Thymus (tissue), 11 donors: ENCODE results near the gene EPO. TPM values are rescaled to one million over a fixed set of nuclear protein-coding genes. Genes with fewer than 3 reads are reported as not detected.

Experiments
- DNase-seq, 9 donors: peaks; one replicate each; pipeline ENCODE4 v3.0.0-alpha.2; 2013; ENCODE audit warnings: low spot score in 9 of 9, low read depth in 6 of 9, missing footprints in 1 of 9
- H3K27ac ChIP-seq, 2 donors: one replicate each; pipeline ENCODE4 v1.5.1; 2013; ENCODE audit warnings: control low read depth in 1 of 2, low read depth in 1 of 2, low read length in 1 of 2, mild to moderate bottlenecking in 1 of 2, moderate library complexity in 1 of 2
- H3K27me3 ChIP-seq, 2 donors: one replicate each; pipeline ENCODE4 v1.5.1; 2013; ENCODE audit warnings: low read length in 1 of 2; ENCODE audit not compliant: control insufficient read depth in 2 of 2, insufficient read depth in 1 of 2
- H3K36me3 ChIP-seq, 2 donors: one replicate each; pipeline ENCODE4 v1.5.1; 2013; ENCODE audit warnings: low read length in 1 of 2, mild to moderate bottlenecking in 1 of 2, moderate library complexity in 1 of 2; ENCODE audit not compliant: control insufficient read depth in 2 of 2, insufficient read depth in 2 of 2
- H3K4me1 ChIP-seq, 2 donors: one replicate each; pipeline ENCODE4 v1.5.1; 2013; ENCODE audit warnings: low read length in 2 of 2; ENCODE audit not compliant: control insufficient read depth in 2 of 2, insufficient read depth in 2 of 2
- H3K4me3 ChIP-seq, 2 donors: one replicate each; pipeline ENCODE4 v1.5.1; 2013; ENCODE audit warnings: low read length in 2 of 2, control low read depth in 1 of 2, mild to moderate bottlenecking in 1 of 2
- H3K9me3 ChIP-seq, 2 donors: one replicate each; pipeline ENCODE4 v1.5.1; 2013; ENCODE audit warnings: low read length in 1 of 2, mild to moderate bottlenecking in 1 of 2; ENCODE audit not compliant: control insufficient read depth in 2 of 2, insufficient read depth in 1 of 2
- whole genome bisulfite sequencing: extraction: QIAGEN DNeasy Blood & Tissue Kit; methylation state at CpG from one replicate; pipeline ENCODE4 v1.1.7; 2013; 5-methylcytosine and 5-hydroxymethylcytosine counted together
- polyA plus RNA-seq: library from polyadenylated mRNA; stranded (reverse); fragments of 200-250 nt; gene quantifications from one replicate; pipeline ENCODE4 v1.2.3, GENCODE V29; 2013
- total RNA-seq: library from RNA; stranded (reverse); fragments of 120-200 nt; gene quantifications from one replicate; pipeline ENCODE4 v1.2.4, GENCODE V29; 2013
- donor health status: healthy.

EPO gene
- total and polyA plus RNA-seq, 2 donors, result 0.09 to 1.0 TPM

DNA sequence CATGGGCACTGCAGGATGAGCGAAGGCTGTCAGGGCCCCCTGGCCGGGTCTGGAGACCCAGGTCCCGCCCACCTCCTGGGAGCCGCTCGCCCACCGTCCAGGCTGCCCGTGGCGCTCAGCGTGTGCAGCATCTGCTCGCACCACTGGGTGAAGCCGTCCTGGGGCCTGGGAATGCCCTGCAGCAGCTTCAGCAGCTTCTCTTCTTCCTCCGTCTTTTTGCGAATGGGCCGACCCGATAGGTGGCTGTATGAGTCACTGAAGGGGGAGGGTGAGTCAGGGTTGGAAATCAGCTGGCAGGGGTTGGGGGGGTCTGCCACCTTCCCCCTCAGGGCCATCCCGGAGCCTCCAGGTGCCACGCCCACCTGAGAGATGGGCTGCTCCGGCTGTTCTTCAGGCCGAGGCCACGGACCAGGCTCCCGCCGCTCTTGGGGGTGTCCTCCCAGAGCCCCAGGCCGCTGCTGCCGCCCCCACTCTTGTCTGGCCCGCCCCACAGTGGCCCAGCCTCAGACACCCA lies 38.0 kb upstream of the EPO start:
- H3K27me3 ChIP-seq, result no peaks in the 10 kb centered on the region

DNA sequence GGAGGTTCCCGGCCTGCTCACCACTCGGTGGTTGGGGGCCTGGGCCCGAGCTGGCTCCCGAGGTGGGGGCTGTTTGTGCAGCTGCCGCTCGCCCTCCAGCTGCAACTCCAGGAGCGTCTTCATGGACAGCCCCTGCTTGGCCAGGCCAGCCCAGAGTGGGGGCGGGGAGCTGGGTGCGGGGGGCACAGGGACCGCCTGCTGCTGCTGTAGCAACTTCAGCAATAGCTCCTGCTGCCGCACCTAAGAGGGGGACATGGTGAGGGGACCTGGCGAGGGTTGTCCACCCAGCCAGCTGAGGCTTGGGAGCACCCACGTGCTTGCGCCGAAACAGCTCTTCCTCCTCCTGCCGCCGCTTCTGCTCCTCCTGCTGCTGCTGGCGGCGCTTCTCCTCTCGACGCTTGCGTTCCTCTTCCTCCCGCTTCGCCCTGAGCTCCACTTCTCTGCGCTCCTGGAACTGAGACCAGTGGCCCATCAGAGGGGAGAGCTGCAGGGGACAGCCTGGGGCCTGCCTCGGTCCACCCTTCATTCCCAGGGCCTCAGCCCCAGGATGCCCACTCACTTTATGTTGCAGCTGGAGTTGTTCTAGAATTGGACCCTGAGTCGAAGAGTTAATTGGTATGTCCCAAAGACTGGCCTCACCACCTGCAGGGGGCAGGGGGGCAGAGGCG lies 37.1 kb upstream of the EPO start:
- whole genome bisulfite sequencing, result 97% methylated on average over 28 of the region's 28 CpGs
- peaks cover 97 to 99% of the 10 kb centered on the region in 2 donors for H3K36me3 ChIP-seq
- no peak for DNase-seq
- no peak overlapping the region for H3K4me3 ChIP-seq
- no peaks in the 10 kb centered on the region for H3K9me3 ChIP-seq
- no peaks in the 10 kb centered on the region for H3K27me3 ChIP-seq
- H3K4me1 ChIP-seq, result no peaks in the 10 kb centered on the region
- H3K27ac ChIP-seq, result no peak overlapping the region

More for the DNA sequence above, 38.0 kb upstream of the EPO start:
- Histone ChIP-seq H3K4me3 (no peak overlapping the region), H3K36me3 (peaks cover 97 to 99% of the 10 kb centered on the region in 2 donors), H3K4me1 (no peaks in the 10 kb centered on the region), H3K9me3 (no peaks in the 10 kb centered on the region), H3K27ac (no peak overlapping the region)
- WGBS, result 96% methylated on average over 25 of the region's 25 CpGs
- DNase-seq, result no peak

DNA sequence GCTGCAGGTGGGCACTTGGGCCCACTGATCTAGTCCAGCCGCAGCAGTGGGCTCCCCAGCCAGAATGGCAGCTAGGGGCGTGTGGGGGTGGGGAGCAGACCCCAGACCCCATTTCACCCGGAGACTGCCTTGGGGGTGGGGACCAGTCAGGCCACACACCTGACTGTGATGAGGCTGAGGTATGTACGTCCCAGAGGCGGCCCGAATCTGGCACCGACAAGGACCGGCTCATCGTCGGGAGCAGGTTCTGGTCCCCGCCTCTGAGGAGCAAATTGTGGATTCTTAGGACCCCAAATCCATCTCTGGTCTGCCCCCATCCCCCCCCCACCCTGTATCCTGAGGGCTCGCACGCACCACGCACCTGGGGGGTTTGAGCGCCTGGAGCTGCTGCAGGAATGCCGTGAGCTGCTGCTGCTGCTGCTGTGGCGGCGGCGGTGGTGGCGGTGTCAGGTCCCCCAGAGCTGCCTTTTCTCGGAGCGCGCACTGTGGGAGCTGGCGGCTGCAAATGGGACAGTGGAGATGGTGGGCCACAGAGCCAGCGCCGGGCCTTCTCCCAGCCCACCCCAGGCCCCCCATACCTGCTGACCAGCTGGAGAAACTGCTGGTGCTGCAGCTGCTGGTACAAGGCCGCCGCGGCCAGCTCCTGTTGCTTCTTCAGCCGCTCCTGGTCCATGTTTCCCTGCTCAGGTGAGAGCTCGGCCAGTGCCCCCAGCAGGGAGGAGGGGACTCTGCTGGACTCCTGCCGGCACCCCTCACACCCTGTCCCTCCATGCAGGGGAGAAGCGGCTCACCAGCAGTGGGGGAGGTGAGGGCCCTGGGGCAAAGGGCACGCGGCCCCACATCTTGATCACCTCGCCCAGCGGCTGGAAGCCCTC lies 36.4 kb upstream of the EPO start:
- Histone ChIP-seq H3K27me3 (no peaks in the 10 kb centered on the region), H3K4me1 (peaks cover 0 to under 1% of the 10 kb centered on the region in 2 donors), H3K4me3 (no peak overlapping the region), H3K27ac (no peak overlapping the region), H3K9me3 (no peaks in the 10 kb centered on the region), H3K36me3 (peaks cover 97 to 99% of the 10 kb centered on the region in 2 donors)
- no peak for DNase-seq
- 98% methylated on average over 37 of the region's 37 CpGs for WGBS

DNA sequence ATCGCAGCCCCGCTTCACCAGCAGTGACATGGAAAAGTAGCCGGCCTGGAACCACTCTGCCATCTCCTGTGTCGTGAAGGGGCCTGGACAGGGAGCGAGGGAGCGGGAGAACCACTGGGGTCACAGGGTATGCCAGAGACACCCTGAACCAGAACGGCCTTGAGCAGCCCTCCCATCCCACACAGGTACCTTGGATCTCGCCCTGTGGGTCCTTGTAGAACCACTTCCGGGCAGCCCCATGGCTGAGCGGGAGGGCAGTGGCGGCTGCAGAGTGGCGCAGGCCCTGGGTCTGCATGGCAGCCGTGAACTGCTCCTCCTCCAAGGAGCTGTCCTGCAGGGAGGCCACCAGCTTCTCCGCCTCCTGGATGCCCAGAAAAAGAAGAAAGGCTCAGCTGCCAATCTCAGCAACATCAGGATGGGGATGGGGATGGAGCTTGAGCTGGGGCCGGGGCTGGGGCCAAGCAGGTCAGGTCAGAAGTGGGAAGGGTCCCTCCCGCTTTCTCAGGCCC lies 35.7 kb upstream of the EPO start:
- Histone ChIP-seq H3K36me3 (peaks cover 97 to 98% of the 10 kb centered on the region in 2 donors), H3K4me1 (peaks cover 0 to 7% of the 10 kb centered on the region in 2 donors), H3K4me3 (no peak overlapping the region), H3K27me3 (no peaks in the 10 kb centered on the region), H3K27ac (no peak overlapping the region), H3K9me3 (no peaks in the 10 kb centered on the region)
- no peak for DNase-seq
- 99% methylated on average over 16 of the region's 16 CpGs for WGBS

DNA sequence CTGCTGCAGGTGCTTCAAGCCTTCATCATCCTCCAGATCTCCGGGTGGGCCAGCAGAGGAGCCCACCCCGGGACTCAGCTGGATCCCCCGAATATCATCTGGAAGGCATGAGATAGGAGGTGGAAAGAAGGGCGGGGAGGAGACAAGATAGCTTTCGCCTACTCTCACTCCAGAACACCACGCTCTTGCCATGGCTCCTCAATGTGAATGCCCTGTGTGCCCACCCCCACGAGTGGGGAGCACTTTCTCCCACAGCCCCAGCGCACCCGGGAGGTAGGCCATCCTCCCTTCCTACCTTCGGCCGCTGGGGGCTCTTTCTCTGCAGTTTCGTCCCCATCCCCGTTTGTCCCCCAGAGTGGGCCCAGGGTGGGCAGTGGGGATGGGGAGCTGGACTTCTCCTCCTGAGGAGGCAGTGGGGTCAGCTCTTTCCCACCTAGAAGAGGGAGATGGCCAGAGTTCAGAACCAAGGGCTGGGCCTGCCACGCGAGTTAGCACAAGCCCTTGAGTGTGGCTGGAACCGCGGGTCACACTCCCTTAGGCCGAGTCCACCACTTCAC lies 35.1 kb upstream of the EPO start:
- WGBS, result 97% methylated on average over 18 of the region's 18 CpGs

DNA sequence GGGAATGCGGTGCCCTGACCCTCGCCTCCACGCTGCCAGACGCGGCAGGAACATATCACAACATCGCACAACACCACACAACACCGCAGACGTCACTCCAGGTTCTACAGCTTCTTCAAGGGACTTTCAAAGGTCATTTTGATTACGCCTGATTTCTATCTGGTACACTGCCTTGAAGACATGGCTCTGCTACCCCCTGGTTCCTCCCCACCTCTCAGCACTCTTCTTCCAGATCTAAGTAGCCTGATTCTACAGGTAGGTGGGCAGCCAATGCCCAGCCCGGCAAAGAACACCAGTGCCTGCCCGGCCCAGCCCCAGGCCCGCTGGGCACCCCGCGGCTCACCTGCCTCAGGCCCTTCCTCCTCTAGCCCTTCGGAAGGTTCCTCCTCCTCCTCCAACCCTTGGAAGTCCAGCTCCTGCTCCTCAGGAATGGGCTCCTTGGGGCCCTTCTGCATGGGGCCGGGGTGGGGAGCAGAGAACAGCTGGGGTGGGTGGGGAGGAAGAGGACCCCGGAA lies 34.6 kb upstream of the EPO start:
- Histone ChIP-seq H3K4me3 (no peak overlapping the region), H3K9me3 (no peaks in the 10 kb centered on the region), H3K4me1 (peaks cover 0 to 10% of the 10 kb centered on the region in 2 donors), H3K27me3 (no peaks in the 10 kb centered on the region), H3K36me3 (peaks cover 87 to 90% of the 10 kb centered on the region in 2 donors), H3K27ac (no peak overlapping the region)
- no peak for DNase-seq
- 95% methylated on average over 17 of the region's 17 CpGs for WGBS

More for the DNA sequence above, 35.1 kb upstream of the EPO start:
- peaks cover 93 to 95% of the 10 kb centered on the region in 2 donors for H3K36me3 ChIP-seq
- no peak overlapping the region for H3K27ac ChIP-seq
- no peaks in the 10 kb centered on the region for H3K27me3 ChIP-seq
- no peak for DNase-seq
- no peaks in the 10 kb centered on the region for H3K9me3 ChIP-seq
- peaks cover 0 to 9% of the 10 kb centered on the region in 2 donors for H3K4me1 ChIP-seq
- H3K4me3 ChIP-seq, result no peak overlapping the region

DNA sequence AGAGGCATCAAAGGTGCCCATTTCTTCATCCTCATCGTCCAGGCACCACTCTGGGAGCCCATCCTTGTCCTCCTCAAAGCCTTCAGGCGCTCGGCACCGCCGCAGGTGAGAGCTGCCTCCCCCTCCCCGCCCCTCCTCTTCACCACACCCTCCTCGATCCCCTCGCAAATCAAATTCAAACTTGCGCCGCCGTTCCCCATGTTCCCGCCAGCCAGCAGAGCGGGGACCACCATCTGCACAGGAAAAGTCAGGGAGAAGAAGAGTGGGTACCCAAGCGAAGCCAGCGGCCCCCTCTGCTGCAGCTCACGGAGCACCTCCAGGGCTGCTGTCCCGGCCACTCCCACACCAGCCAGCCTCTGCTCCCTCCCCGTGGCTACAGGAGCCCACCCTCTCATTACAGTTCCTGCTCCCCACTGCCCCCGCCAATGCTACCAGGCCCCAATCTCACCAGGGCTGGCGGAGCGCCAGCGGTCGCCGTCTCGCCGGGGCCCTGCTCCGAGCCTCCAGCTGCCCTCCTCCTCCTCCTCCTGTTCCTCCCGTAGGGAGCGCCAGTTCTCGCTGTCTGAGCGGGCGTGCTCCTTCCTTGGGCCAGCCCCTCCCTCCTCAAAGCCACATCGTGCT lies 34.0 kb upstream of the EPO start:
- H3K27ac ChIP-seq, result no peak overlapping the region
- 98% methylated on average over 33 of the region's 33 CpGs for WGBS
- no peak for DNase-seq

DNA sequence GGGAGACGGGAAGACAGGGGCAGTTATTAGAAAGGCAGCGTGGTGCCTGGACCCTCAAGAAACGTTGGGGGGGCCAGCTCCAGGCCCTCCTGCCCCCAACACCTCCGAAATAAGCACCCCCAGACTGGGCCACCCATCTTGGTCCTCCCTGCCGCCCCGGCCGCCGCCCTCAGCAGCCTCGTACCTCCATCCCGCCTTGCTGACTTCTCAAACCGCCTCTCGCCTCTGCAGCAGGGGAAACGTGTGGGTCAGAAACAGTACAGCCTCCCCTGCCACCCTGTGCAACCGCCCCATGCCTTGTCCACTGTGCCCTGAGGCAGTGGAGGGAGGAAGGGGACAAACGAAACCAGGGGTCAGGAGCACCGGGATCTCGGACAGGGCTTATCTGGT lies 33.5 kb upstream of the EPO start:
- no peak for DNase-seq
- Histone ChIP-seq H3K4me1 (peaks cover 8 to 20% of the 10 kb centered on the region in 2 donors), H3K9me3 (no peaks in the 10 kb centered on the region), H3K27ac (no peak overlapping the region), H3K27me3 (no peaks in the 10 kb centered on the region), H3K36me3 (peaks cover 80 to 84% of the 10 kb centered on the region in 2 donors), H3K4me3 (no peak overlapping the region)
- over 99% methylated on average over 17 of the region's 17 CpGs for WGBS

More for the DNA sequence above, 34.0 kb upstream of the EPO start:
- Histone ChIP-seq H3K9me3 (no peaks in the 10 kb centered on the region), H3K4me3 (no peak overlapping the region), H3K36me3 (peaks cover 85 to 89% of the 10 kb centered on the region in 2 donors), H3K4me1 (peaks cover 4 to 15% of the 10 kb centered on the region in 2 donors), H3K27me3 (no peaks in the 10 kb centered on the region)
